SK-N-SH (cell line): ENCODE results near the gene TMEM131. TPM values are rescaled to one million over a fixed set of nuclear protein-coding genes. Genes with fewer than 3 reads are reported as not detected.

Experiments used
- CTCF ChIA-PET: fragments of 300-600, 350-600 bp; formaldehyde crosslinking; extraction: SDS; loops from one replicate; lab custom pipeline; 2021; lab: Yijun Ruan, JAX
- POLR2A ChIA-PET: fragments of 350-600 bp; sonication (Branson Sonifier 250); formaldehyde crosslinking; extraction: SDS; loops from one replicate; lab custom pipeline; 2020; ENCODE audit warnings: antibody characterized with exemption, inconsistent platforms; lab: Yijun Ruan, JAX
- DNase-seq: peaks from one replicate; pipeline ENCODE4 v3.0.0; 2012
- H2AFZ ChIP-seq: fragments of 200-600 bp; sonication (generic); 2 replicates; pipeline ENCODE4 v1.8.1; 2016; ENCODE audit warnings: antibody characterized with exemption, mild to moderate bottlenecking, low read depth
- H3F3A ChIP-seq: fragments of 200-600 bp; sonication (generic); replicated peaks from 2 replicates; pipeline ENCODE3; 2016; ENCODE audit warnings: antibody characterized with exemption, mild to moderate bottlenecking; ENCODE audit not compliant: insufficient read depth
- H3K27ac ChIP-seq, 2 experiments: fragments of 200-500 bp in 1 of 2; fragments of 200-600 bp in 1 of 2; sonication (Bioruptor generic) in 1 of 2; sonication (generic), shearing (Covaris generic) in 1 of 2; 2 replicates each; pipeline versions ENCODE4 v1.5.1 to v1.6.1; 2014 to 2016; ENCODE audit warnings: low read depth in 2 of 2, inconsistent platforms in 1 of 2, low read length in 1 of 2, mild to moderate bottlenecking in 1 of 2, mixed read lengths in 1 of 2
- H3K27me3 ChIP-seq: fragments of 200-600 bp; sonication (generic), shearing (Covaris generic); 2 replicates; pipeline ENCODE4 v1.6.1; 2016; ENCODE audit warnings: mixed run types; ENCODE audit not compliant: insufficient read depth
- H3K36me3 ChIP-seq, 2 experiments: fragments of 200-500 bp in 1 of 2; fragments of 200-600 bp in 1 of 2; sonication (Bioruptor generic) in 1 of 2; sonication (generic) in 1 of 2; replicated peaks in 1 of 2; 2 replicates each; pipeline versions ENCODE3 to v1.5.1; 2014 to 2016; ENCODE audit warnings: low read length in 1 of 2, mild to moderate bottlenecking in 1 of 2; ENCODE audit not compliant: insufficient read depth in 2 of 2, control insufficient read depth in 1 of 2
- H3K4me1 ChIP-seq, 2 experiments: fragments of 200-500 bp in 1 of 2; fragments of 200-600 bp in 1 of 2; sonication (Bioruptor generic) in 1 of 2; sonication (generic), shearing (Covaris generic) in 1 of 2; 2 replicates each; pipeline versions ENCODE4 v1.5.1 to v1.6.1; 2014 to 2016; ENCODE audit warnings: low read depth in 1 of 2, low read length in 1 of 2, mixed run types in 1 of 2; ENCODE audit not compliant: insufficient read depth in 2 of 2, control insufficient read depth in 1 of 2
- H3K4me2 ChIP-seq: fragments of 200-600 bp; sonication (generic), shearing (Covaris generic); 2 replicates; pipeline ENCODE4 v1.6.1; 2017; ENCODE audit warnings: mixed run types
- H3K4me3 ChIP-seq, 2 experiments: fragments of 200-500 bp in 1 of 2; fragments of 200-600 bp in 1 of 2; sonication (Bioruptor generic) in 1 of 2; sonication (generic), shearing (Covaris generic) in 1 of 2; 2 replicates each; pipeline versions ENCODE4 v1.5.1 to v1.8.1; 2014 to 2016; ENCODE audit warnings: low read depth in 2 of 2, inconsistent platforms in 1 of 2, low read length in 1 of 2, mild to moderate bottlenecking in 1 of 2, mixed read lengths in 1 of 2, moderate library complexity in 1 of 2
- H3K79me2 ChIP-seq: fragments of 200-600 bp; sonication (generic); 2 replicates; pipeline ENCODE4 v1.8.1; 2017; ENCODE audit warnings: mild to moderate bottlenecking; ENCODE audit not compliant: insufficient read depth
- H3K9ac ChIP-seq: fragments of 200-600 bp; sonication (generic); 2 replicates; pipeline ENCODE4 v1.6.1; 2017; ENCODE audit warnings: mixed run types
- H3K9me2 ChIP-seq: fragments of 200-600 bp; sonication (generic); 2 replicates; pipeline ENCODE4 v1.6.1; 2017; ENCODE audit warnings: mixed run types
- H3K9me3 ChIP-seq: fragments of 200-600 bp; sonication (generic); 2 replicates; pipeline ENCODE4 v1.6.1; 2017; ENCODE audit warnings: mixed run types, mild to moderate bottlenecking, moderate library complexity
- H4K20me1 ChIP-seq: fragments of 200-600 bp; sonication (generic); 2 replicates; pipeline ENCODE4 v1.6.1; 2017; ENCODE audit warnings: mild to moderate bottlenecking, mixed run types; ENCODE audit not compliant: insufficient read depth
- ELF1 ChIP-seq: IDR thresholded peaks from 2 replicates; pipeline ENCODE4 v1.4.0; 2012
- IRF3 ChIP-seq: fragments of 150-350 bp; IDR thresholded peaks from 2 replicates; pipeline ENCODE4 v1.6.1; 2016; ENCODE audit warnings: mild to moderate bottlenecking, low read depth, low read length
- JUND ChIP-seq: IDR thresholded peaks from 2 replicates; pipeline ENCODE4 v1.4.0; 2012
- NFIC ChIP-seq: IDR thresholded peaks from 2 replicates; pipeline ENCODE4 v1.4.0; 2012; ENCODE audit warnings: borderline replicate concordance
- RAD21 ChIP-seq: IDR thresholded peaks from 2 replicates; pipeline ENCODE4 v1.6.1; 2012; ENCODE audit warnings: mild to moderate bottlenecking, low read length
- RCOR1 ChIP-seq: fragments of 150-350 bp; IDR thresholded peaks from 2 replicates; pipeline ENCODE4 v1.6.1; 2017; ENCODE audit warnings: antibody characterized with exemption, low read length
- REST ChIP-seq: IDR thresholded peaks from 2 replicates; pipeline ENCODE4 v1.6.1; 2012; ENCODE audit warnings: mild to moderate bottlenecking, low read depth, low read length, moderate library complexity
- RFX5 ChIP-seq: IDR thresholded peaks from 2 replicates; pipeline ENCODE4 v1.6.1; 2012; ENCODE audit warnings: mild to moderate bottlenecking, improper control_type of control experiment, low read length
- SIN3A ChIP-seq: IDR thresholded peaks from 2 replicates; pipeline ENCODE4 v1.6.1; 2012; ENCODE audit warnings: low read depth, mild to moderate bottlenecking, low read length, moderate library complexity, borderline replicate concordance
- SMC3 ChIP-seq: IDR thresholded peaks from 2 replicates; pipeline ENCODE4 v1.6.1; 2012; ENCODE audit warnings: low read depth, low read length, improper control_type of control experiment
- TCF12 ChIP-seq: IDR thresholded peaks from 2 replicates; pipeline ENCODE4 v1.4.0; 2012
- USF1 ChIP-seq: IDR thresholded peaks from 2 replicates; pipeline ENCODE4 v1.4.0; 2012; ENCODE audit warnings: low read depth, borderline replicate concordance
- ZBTB33 ChIP-seq: IDR thresholded peaks from 2 replicates; pipeline ENCODE4 v1.4.0; 2012; ENCODE audit warnings: low read depth, borderline replicate concordance
- WGBS: methylation state at CpG from one replicate; pipeline ENCODE4 v1.1.6; 2017; ENCODE audit warnings: low lambda C conversion rate; 5-methylcytosine and 5-hydroxymethylcytosine counted together
- polyA plus RNA-seq, 3 experiments: library from polyadenylated mRNA; depleted of rRNA; stranded (reverse); fragments of >200 nt; gene quantifications; 2 replicates each; pipeline ENCODE4 v1.2.3, GENCODE V29; 2012
- TF ChIP-seq, protein P1 (sequence below): IDR thresholded peaks from 2 replicates; pipeline ENCODE4 v1.4.0; 2012; ENCODE audit warnings: low read depth

TMEM131 gene
- polyA plus RNA-seq, 1 of the 3 experiments (the other 2 are of a cell fraction) = 9.1 TPM

DNA sequence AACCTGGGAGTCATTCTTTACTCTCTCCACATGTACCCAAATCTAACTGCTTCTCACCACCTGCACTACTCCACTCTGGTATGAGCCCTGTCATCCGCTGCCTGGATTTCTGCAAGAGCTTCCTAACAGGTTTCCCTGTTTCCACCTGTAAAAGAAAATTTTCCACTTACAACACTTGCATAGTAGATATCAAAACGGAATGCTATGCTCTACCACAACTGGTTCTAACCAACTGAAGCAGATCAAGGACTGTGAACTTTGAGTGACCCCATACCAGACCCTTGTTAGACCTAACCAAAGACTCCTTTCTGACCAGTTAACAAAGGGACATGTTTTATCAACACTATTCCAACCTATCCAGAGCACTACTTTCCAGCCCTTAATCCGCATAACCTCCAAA, 3.8 kb upstream of the TMEM131 start (continued):
- TF ChIP-seq USF1 (no peak), SMC3 (no peak)
- TF ChIP-seq, all 33 proteins: peak for 0

DNA sequence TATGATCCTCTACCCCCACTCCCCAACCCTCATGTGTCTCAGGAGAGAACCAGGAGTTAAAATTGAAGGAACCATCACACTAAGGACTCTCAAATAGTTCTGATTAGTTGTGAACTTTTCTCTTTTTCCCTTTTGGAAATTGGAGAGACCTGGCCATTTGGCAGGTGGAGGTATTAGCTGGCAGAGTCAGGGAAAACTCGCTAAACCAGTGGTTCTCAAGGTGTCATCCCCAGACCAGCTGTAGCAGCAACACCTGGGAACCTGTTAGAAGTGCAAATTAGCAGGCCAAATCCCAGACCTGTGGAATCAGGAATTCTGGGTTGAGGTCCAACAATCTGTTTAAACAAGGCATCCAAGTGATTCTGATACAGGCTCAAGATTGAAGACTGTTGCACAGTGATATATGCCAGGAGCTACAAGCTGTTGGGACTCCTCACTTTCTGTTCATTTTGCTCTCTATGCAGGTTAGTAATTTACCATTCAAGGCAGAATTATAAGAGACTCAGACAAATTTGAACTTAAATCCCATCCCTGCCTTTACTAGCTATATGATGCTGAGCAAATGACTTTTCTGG, 2.8 kb upstream of the TMEM131 start:
- CTCF ChIA-PET = no interaction called here
- 56% methylated on average over 1 of the region's 1 CpG for WGBS

More for the DNA sequence above, 2.8 kb upstream of the TMEM131 start:
- no peak overlapping the region for H3K4me2 ChIP-seq
- H3K9me3 ChIP-seq = no peaks in the 10 kb centered on the region
- no peaks in the 10 kb centered on the region for H3K36me3 ChIP-seq
- H3K27me3 ChIP-seq = no peaks in the 10 kb centered on the region
- DNase-seq = no peak
- POLR2A ChIA-PET = no interaction called here
- H3K9me2 ChIP-seq = no peaks in the 10 kb centered on the region
- H3K4me1 ChIP-seq = peaks cover 5 to 14% of the 10 kb centered on the region in 2 experiments; a peak in 3 of 4 replicates
- no peak overlapping the region for H3K9ac ChIP-seq
- H3F3A ChIP-seq = no peaks in the 10 kb centered on the region
- no peak overlapping the region for H3K27ac ChIP-seq
- H4K20me1 ChIP-seq = peaks cover 6% of the 10 kb centered on the region; the same call in 1 of the 2 replicates
- peaks cover 16% of the 10 kb centered on the region for H3K79me2 ChIP-seq
- H2AFZ ChIP-seq = no peak overlapping the region
- TF ChIP-seq TCF12 (no peak), REST (no peak), SIN3A (no peak), ZBTB33 (no peak), RFX5 (no peak), IRF3 (no peak), RCOR1 (no peak), NFIC (no peak), RAD21 (no peak), JUND (no peak), ELF1 (no peak)
- TF ChIP-seq, protein P1, sequence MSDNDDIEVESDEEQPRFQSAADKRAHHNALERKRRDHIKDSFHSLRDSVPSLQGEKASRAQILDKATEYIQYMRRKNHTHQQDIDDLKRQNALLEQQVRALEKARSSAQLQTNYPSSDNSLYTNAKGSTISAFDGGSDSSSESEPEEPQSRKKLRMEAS = no peak
- no peak overlapping the region for H3K4me3 ChIP-seq
